ENCODE results near the gene SELENOH.

- TF ChIP-seq TAF1 (IDR thresholded peaks at IDR 0.05; ENCODE audit: borderline replicate concordance, insufficient read depth, low read length) (no peak), REST (IDR thresholded peaks at IDR 0.05; ENCODE audit: insufficient read depth in 1 of 2, low read depth in 2 of 2, low read length in 2 of 2) (no peak), POLR2AphosphoS5 (IDR thresholded peaks at IDR 0.05; ENCODE audit: low read depth, low read length) (no peak; the same call in 1 of the 2 replicates), SIN3A (IDR thresholded peaks at IDR 0.05; ENCODE audit: borderline replicate concordance, insufficient read depth, low read length) (no peak), FOXP2 (optimal IDR thresholded peaks at IDR 0.05; ENCODE audit: borderline replicate concordance, extremely low read depth, extremely low read length, insufficient read depth) (no peak)
Observed at GRCh38 chr11:57704932-57705331, 36.4 kb upstream of the SELENOH start.

Data from PFSK-1 (cell line).